T-cell (primary cell): ENCODE data around the gene MZT1. TPM values are rescaled to one million over a fixed set of nuclear protein-coding genes. Genes with fewer than 3 reads are reported as not detected.

Experiments
- ATAC-seq, 4 experiments: fragments of 200-7000 bp in 3 of 4; fragments of 150-1000 bp in 1 of 4; cut with Tn5 transposase; replicated peaks in 1 of 4; 1 replicate in 3 of 4; 2 replicates in 1 of 4; pipeline ENCODE4 v1.10.0; 2021; ENCODE audit warnings: moderate library complexity in 3 of 4, mild to moderate bottlenecking in 2 of 4, moderate number of reproducible peaks in 1 of 4
- CTCF ChIA-PET, 2 donors: fragments of 300-600 bp; sonication (Branson Sonifier 250); formaldehyde crosslinking; loops; one replicate each; lab custom pipeline; 2022; ENCODE audit warnings: antibody characterized with exemption in 2 of 2; lab: Charles Lee
- POLR2A ChIA-PET, 2 donors: fragments of 300-600 bp; sonication (Branson Sonifier 250); formaldehyde crosslinking; loops; one replicate each; lab custom pipeline; 2022; ENCODE audit warnings: antibody characterized with exemption in 2 of 2; lab: Charles Lee
- DNase-seq, 35 experiments: peaks; one replicate each; pipeline versions ENCODE4 v3.0.0 to v3.0.0-alpha.2; 2013 to 2023
- H3K27ac ChIP-seq: one replicate; pipeline ENCODE4 v1.5.1; 2013; ENCODE audit warnings: low read length
- H3K27me3 ChIP-seq, 2 experiments: replicated peaks in 1 of 2; 1 replicate in 1 of 2; 2 replicates in 1 of 2; pipeline versions ENCODE4 v1.6.1 to v1.7.0; 2013; ENCODE audit warnings: low read length in 1 of 2, mixed read lengths in 1 of 2; ENCODE audit not compliant: control insufficient read depth in 2 of 2, insufficient read depth in 2 of 2; ENCODE audit errors: extremely low read depth in 1 of 2
- H3K36me3 ChIP-seq, 2 donors: 1 replicate in 1 of 2; 2 replicates in 1 of 2; pipeline versions ENCODE4 v1.6.1 to v1.7.0; 2013; ENCODE audit warnings: low read length in 1 of 2; ENCODE audit not compliant: control insufficient read depth in 2 of 2, insufficient read depth in 1 of 2; ENCODE audit errors: extremely low read depth in 1 of 2
- H3K4me1 ChIP-seq, 2 experiments: 1 replicate in 1 of 2; 2 replicates in 1 of 2; pipeline versions ENCODE4 v1.6.1 to v1.7.0; 2013; ENCODE audit warnings: low read length in 2 of 2, mixed read lengths in 1 of 2; ENCODE audit not compliant: insufficient read depth in 2 of 2, control insufficient read depth in 1 of 2; ENCODE audit errors: extremely low read depth in 1 of 2
- H3K4me3 ChIP-seq, 2 donors: 1 replicate in 1 of 2; 2 replicates in 1 of 2; pipeline versions ENCODE4 v1.5.1 to v1.7.0; 2013; ENCODE audit warnings: mild to moderate bottlenecking in 2 of 2, low read length in 1 of 2, moderate library complexity in 1 of 2; ENCODE audit not compliant: control insufficient read depth in 1 of 2; ENCODE audit errors: extremely low read depth in 1 of 2
- H3K9me3 ChIP-seq: 2 replicates; pipeline ENCODE4 v1.7.0; 2013
- H3K27ac Mint-ChIP-seq, 2 donors: one replicate each; pipeline ENCODE4 v1.8.0; 2020 to 2021; ENCODE audit warnings: mild to moderate bottlenecking in 2 of 2, mixed read lengths in 2 of 2
- H3K27me3 Mint-ChIP-seq, 2 donors: one replicate each; pipeline ENCODE4 v1.8.0; 2021 to 2022; ENCODE audit warnings: mixed read lengths in 2 of 2
- H3K36me3 Mint-ChIP-seq: one replicate; pipeline ENCODE4 v1.8.0; 2021; ENCODE audit warnings: mixed read lengths
- H3K4me1 Mint-ChIP-seq, 3 donors: one replicate each; pipeline ENCODE4 v1.8.0; 2020 to 2022; ENCODE audit warnings: mixed read lengths in 3 of 3, mild to moderate bottlenecking in 1 of 3
- H3K4me3 Mint-ChIP-seq, 3 donors: one replicate each; pipeline ENCODE4 v1.8.0; 2020 to 2022; ENCODE audit warnings: mild to moderate bottlenecking in 3 of 3, mixed read lengths in 3 of 3, moderate library complexity in 3 of 3
- H3K9me3 Mint-ChIP-seq, 3 donors: one replicate each; pipeline ENCODE4 v1.8.0; 2020 to 2022; ENCODE audit warnings: mixed read lengths in 3 of 3
- WGBS: methylation state at CpG from one replicate; pipeline ENCODE4 v1.1.5; 2013; ENCODE audit warnings: missing lambda C conversion rate; ENCODE audit not compliant: insufficient coverage; 5-methylcytosine and 5-hydroxymethylcytosine counted together
- total RNA-seq, 35 experiments: library from RNA in 6 of 35; stranded (reverse) in 6 of 35; fragments of 120-200 nt in 1 of 35; gene quantifications; one replicate each; pipeline versions ENCODE4 v1.2.1 to v1.2.4 and lab custom pipeline; 2013 to 2026

The MZT1 gene
- total RNA-seq, 5 donors from 2014 or later (not counting 1 experiment from before 2014, with no cell fraction given), result 4.8 to 7.1 (median 6.1) TPM

- Histone ChIP-seq H3K27me3 (peaks cover 0 to 5% of the 10 kb centered on the region in 2 experiments), H3K4me3 (no peak overlapping the region), H3K9me3 (no peaks in the 10 kb centered on the region), H3K27ac (no peak overlapping the region), H3K4me1 (no peaks in the 10 kb centered on the region), H3K36me3 (no peaks in the 10 kb centered on the region)
- Mint-ChIP-seq H3K27ac (no peak overlapping the region), H3K4me1 (no peaks in the 10 kb centered on the region), H3K36me3 (no peaks in the 10 kb centered on the region), H3K4me3 (no peak overlapping the region), H3K9me3 (peaks cover 0 to 8% (median 0%) of the 10 kb centered on the region in 3 donors), H3K27me3 (peaks cover 15 to 19% of the 10 kb centered on the region in 2 donors)
- ChIA-PET POLR2A (no interaction called here), CTCF (no interaction called here)
- DNase-seq (no peak), ATAC-seq (no peak)
- 84% methylated on average over 2 of the region's 5 CpGs for WGBS
Measured at GRCh38 chr13:72693832-72694231, 33.6 kb downstream of the MZT1 start.

GRCh38 chr13:72692884-72693514 lies 34.4 kb downstream of the MZT1 start:
- POLR2A ChIA-PET, result no interaction called here
- Histone ChIP-seq H3K36me3 (no peaks in the 10 kb centered on the region), H3K9me3 (no peaks in the 10 kb centered on the region), H3K27ac (no peak overlapping the region), H3K4me1 (no peaks in the 10 kb centered on the region), H3K27me3 (peaks cover 0 to 5% of the 10 kb centered on the region in 2 experiments), H3K4me3 (no peak overlapping the region)
- no peaks in the 10 kb centered on the region for H3K4me1 Mint-ChIP-seq
- no peak overlapping the region for H3K4me3 Mint-ChIP-seq
- CTCF ChIA-PET, result no interaction called here
- peaks cover 15 to 19% of the 10 kb centered on the region in 2 donors for H3K27me3 Mint-ChIP-seq
- DNase-seq (no peak), ATAC-seq (no peak)
- no peaks in the 10 kb centered on the region for H3K36me3 Mint-ChIP-seq
- H3K27ac Mint-ChIP-seq, result no peak overlapping the region
- 54% methylated on average over 3 of the region's 5 CpGs for WGBS
- peaks cover 0 to 8% (median 0%) of the 10 kb centered on the region in 3 donors for H3K9me3 Mint-ChIP-seq

- Mint-ChIP-seq H3K27ac (no peak overlapping the region), H3K4me3 (no peak overlapping the region), H3K36me3 (no peaks in the 10 kb centered on the region), H3K9me3 (peaks cover 0 to 8% (median 0%) of the 10 kb centered on the region in 3 donors), H3K27me3 (peaks cover 12 to 20% of the 10 kb centered on the region in 2 donors), H3K4me1 (no peaks in the 10 kb centered on the region)
- no peak overlapping the region for H3K27ac ChIP-seq
- ChIA-PET POLR2A (no interaction called here), CTCF (no interaction called here)
- no peaks in the 10 kb centered on the region for H3K4me1 ChIP-seq
- DNase-seq, result no peak
- no peaks in the 10 kb centered on the region for H3K9me3 ChIP-seq
- no peaks in the 10 kb centered on the region for H3K36me3 ChIP-seq
- no peak for ATAC-seq
- peaks cover 0 to 5% of the 10 kb centered on the region in 2 experiments for H3K27me3 ChIP-seq
- no peak overlapping the region for H3K4me3 ChIP-seq
Measured at GRCh38 chr13:72689181-72689696, 38.2 kb downstream of the MZT1 start.

- Mint-ChIP-seq H3K4me1 (no peaks in the 10 kb centered on the region), H3K9me3 (peaks cover 0 to 2% (median 0%) of the 10 kb centered on the region in 3 donors), H3K27me3 (peaks cover 12 to 33% of the 10 kb centered on the region in 2 donors), H3K4me3 (no peak overlapping the region), H3K27ac (no peak overlapping the region), H3K36me3 (no peaks in the 10 kb centered on the region)
- POLR2A ChIA-PET, result no interaction called here
- H3K27me3 ChIP-seq, result no peaks in the 10 kb centered on the region
- H3K4me1 ChIP-seq, result no peaks in the 10 kb centered on the region
- no peaks in the 10 kb centered on the region for H3K36me3 ChIP-seq
- ATAC-seq, result no peak
- CTCF ChIA-PET, result no interaction called here
- DNase-seq, result no peak
- no peaks in the 10 kb centered on the region for H3K9me3 ChIP-seq
- H3K27ac ChIP-seq, result no peak overlapping the region
- WGBS, result no CpG with 5 or more reads among the region's 3 CpGs
- no peak overlapping the region for H3K4me3 ChIP-seq
Measured at GRCh38 chr13:72686766-72687165, 40.7 kb downstream of the MZT1 start.

- no CpG with 5 or more reads among the region's 1 CpG for WGBS
- peaks cover 0 to 2% of the 10 kb centered on the region in 2 experiments for H3K27me3 ChIP-seq
- Mint-ChIP-seq H3K9me3 (no peaks in the 10 kb centered on the region), H3K4me3 (no peak overlapping the region), H3K36me3 (no peaks in the 10 kb centered on the region), H3K27me3 (peaks cover 3 to 16% of the 10 kb centered on the region in 2 donors), H3K4me1 (no peaks in the 10 kb centered on the region), H3K27ac (no peak overlapping the region)
- POLR2A ChIA-PET, result no interaction called here
- CTCF ChIA-PET, result no interaction called here
- no peak overlapping the region for H3K27ac ChIP-seq
- no peaks in the 10 kb centered on the region for H3K36me3 ChIP-seq
- no peaks in the 10 kb centered on the region for H3K9me3 ChIP-seq
- DNase-seq, result no peak
- ATAC-seq, result no peak
- H3K4me1 ChIP-seq, result no peaks in the 10 kb centered on the region
- no peak overlapping the region for H3K4me3 ChIP-seq
Measured at GRCh38 chr13:72680353-72680752, 47.1 kb downstream of the MZT1 start.

GRCh38 chr13:72678312-72678711 lies 49.1 kb downstream of the MZT1 start:
- Mint-ChIP-seq H3K4me3 (no peak overlapping the region), H3K9me3 (no peaks in the 10 kb centered on the region), H3K27me3 (peaks cover 8 to 9% of the 10 kb centered on the region in 2 donors), H3K36me3 (no peaks in the 10 kb centered on the region), H3K27ac (no peak overlapping the region), H3K4me1 (no peaks in the 10 kb centered on the region)
- ChIA-PET CTCF (no interaction called here), POLR2A (no interaction called here)
- peaks cover 0 to 2% of the 10 kb centered on the region in 2 experiments for H3K27me3 ChIP-seq
- no peak overlapping the region for H3K27ac ChIP-seq
- DNase-seq (no peak), ATAC-seq (no peak)
- no peaks in the 10 kb centered on the region for H3K9me3 ChIP-seq
- H3K4me3 ChIP-seq, result no peak overlapping the region
- no peaks in the 10 kb centered on the region for H3K4me1 ChIP-seq
- H3K36me3 ChIP-seq, result no peaks in the 10 kb centered on the region
- no CpG with 5 or more reads among the region's 1 CpG for WGBS
